Stimulated activated CD8-positive, alpha-beta memory T cell treated with anti-CD3 and anti-CD28 coated beads, Interleukin-7, amount 100 ng/mL, for 48 hours (primary cell): Measurements from ENCODE around the gene THY1.

ENCODE experiments used
- DNase-seq, 2 donors: peaks; one replicate each; pipeline ENCODE4 v3.0.0-alpha.2; 2020; ENCODE audit warnings: low read depth in 1 of 2; ENCODE audit errors: extremely low read depth in 1 of 2

Gene THY1

DNA sequence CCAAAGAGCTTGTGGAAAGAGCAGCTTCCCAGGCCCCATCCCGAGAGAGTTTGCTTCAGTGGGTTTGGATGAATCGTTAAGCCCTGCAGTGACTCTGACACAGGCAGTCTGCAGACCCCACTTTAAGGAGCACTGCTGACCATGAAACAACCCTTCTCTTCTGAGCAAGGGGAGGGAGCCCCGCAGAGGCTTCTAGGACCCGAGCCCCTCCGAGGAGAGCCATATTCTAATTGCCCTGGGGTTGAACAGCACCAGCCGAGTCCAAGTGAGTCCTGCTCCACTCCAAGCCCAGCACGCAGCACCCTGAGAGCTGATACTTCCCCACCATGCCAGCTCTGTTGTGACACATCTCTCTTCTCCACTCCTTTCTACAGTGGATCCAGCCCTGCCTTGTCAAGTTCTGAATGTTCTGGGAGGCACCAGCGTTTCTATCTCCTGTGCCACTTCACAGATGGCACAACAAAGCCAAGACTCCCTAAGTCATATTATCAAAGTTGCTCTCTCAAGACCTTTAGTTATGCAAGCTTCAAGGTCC, 51.8 kb downstream of the THY1 start:
- no peak for DNase-seq

DNA sequence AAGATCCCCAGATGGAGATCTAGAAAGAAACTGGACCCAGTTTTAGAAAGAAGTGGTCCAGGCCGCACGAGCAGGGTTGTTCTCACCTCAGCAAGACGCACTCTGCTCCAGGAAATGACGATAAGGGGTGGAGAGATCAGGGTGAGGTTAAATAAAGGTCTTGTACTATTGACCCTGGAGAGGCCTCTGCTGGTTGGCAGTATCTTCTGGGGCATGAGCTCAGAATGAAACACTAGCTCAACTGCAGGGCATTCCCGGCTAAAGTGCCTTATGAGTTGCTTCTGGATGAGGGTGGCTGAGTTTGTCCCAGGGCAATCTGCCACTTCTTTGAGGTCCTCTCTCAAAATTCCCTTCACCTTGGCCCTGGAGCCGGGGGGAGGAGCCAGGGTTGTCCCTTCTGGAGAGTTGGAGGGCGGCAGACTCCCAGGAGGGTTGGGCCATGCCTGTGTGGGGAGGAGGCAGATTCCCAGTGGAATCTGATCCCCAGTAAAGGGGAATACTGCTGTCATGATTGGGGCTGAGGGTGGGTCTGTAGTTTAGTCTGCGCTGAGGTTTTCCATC, 52.4 kb downstream of the THY1 start:
- no peak for DNase-seq

DNA sequence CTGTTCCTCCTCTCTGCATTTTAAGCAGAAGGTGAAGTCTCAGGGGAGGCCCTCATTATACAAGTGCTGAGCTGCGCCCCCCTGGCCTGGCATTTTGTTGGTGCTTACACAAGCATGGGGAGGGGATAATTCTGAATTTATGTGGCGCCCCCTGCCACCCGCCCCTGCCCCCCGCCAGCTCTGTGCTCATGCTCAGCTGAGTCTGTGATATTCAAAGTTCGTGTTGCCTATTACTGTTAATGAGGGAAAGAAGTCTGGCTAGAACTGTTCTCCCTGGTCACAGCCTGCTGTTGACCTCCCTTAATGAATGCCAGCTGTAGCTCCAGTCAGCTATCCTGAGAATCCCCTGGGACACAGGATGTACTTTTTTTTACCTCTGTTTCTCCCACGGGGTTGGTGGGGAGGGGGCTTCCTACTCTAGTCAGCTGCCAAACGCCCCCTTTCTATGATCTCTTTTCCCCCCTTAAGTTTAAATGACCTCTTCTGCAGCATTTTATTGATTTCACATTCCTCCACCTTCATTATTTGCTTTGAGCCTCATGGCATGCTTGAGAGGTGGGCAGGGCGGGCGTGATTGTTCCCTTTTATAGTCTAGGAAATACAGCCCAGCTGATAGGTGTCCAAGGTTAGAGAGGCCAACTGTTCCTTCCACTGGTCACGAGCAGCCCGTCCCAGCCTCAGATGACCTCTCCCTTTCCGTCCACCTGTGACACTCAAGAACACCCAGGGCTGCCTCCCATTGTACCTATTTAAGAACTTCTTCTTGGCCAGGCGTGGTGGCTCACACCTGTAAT, 53.6 kb downstream of the THY1 start:
- DNase-seq, result no peak

DNA sequence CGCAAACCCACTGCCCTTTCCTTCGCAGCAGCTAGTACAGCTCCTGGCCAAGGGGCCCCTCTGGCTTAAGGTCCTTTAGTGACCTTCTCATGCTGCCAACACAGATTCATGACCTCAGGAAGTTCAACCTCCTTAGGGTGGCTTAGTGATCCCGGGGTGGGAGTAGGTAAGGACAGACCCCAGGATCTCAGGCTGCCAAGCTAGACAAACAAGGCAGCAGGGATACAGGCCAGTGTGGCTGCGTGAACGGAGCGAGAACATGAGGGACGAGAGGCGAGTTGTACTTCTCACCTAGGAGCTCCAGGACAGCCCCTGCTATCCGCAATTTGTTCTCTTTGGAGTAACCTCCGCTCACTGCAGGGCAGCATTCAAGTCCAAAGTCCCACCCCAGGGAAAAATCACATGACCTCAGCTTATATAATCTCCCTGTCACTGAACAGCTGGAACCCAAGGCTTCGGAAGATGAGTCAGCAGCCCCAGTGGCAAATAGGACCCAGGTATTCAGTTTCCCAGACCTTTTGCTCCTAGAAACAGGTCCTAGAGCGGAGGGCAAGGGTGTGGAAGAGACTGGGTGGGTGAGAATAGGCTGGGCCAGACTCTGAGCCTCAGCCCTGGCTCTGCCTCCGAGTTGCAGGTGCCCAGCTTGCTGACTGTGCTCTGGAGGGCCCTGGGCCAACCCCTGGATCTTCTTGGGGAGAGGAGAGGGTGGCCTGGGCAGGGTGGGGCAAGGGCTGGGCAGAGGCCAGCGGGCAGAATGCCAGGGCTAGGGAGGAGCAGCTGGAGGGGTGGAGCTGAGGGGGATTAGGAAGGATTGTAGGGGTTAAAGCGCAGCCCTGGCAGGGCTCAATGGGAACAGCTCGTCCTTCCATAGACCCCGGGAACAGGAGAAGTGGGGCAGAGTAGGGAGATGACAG, 54.6 kb downstream of the THY1 start:
- no peak for DNase-seq

DNA sequence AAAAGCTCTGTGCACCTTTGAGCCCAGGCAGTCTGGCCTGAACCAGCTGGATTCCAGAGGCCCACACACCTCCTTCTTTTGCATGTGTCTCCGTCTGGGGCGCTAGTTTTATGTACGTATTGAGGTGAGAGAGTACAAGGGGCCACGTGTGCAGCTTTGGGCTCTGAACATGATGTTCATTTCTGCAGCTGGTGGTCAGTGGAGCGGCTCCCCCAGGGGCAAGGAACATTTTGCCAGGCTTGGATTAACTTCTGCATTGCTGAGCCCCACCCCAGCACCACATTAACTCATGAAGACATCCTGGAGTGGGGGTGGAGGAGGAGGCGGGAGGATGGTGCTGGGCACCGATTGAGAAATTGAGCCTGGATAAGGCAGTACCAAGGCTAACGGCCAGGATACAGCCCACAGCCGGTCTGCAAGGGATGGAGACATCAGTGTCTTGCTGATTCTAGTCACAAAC, 55.3 kb downstream of the THY1 start:
- no peak for DNase-seq
